HepG2 (cell line): Measurements from ENCODE around the gene THAP2. TPM values are rescaled to one million over a fixed set of nuclear protein-coding genes. Genes with fewer than 3 reads are reported as not detected.

Experiments
- ELF1 ChIP-seq: sonication (generic); formaldehyde crosslinking; IDR thresholded peaks from 2 replicates; pipeline ENCODE4 v1.4.0; 2020; ENCODE audit warnings: missing genetic modification reagents
- ISX ChIP-seq: sonication (generic); formaldehyde crosslinking; conservative IDR thresholded peaks from 2 replicates; pipeline ENCODE4 v1.5.0; 2020; ENCODE audit warnings: missing genetic modification reagents
- MAF1 ChIP-seq: sonication (generic); formaldehyde crosslinking; IDR thresholded peaks from 2 replicates; pipeline ENCODE4 v1.5.0; 2020; ENCODE audit warnings: missing genetic modification reagents, borderline replicate concordance
- MAZ ChIP-seq, 2 experiments: sonication (generic) in 1 of 2; formaldehyde crosslinking in 1 of 2; IDR thresholded peaks; 2 replicates each; pipeline versions ENCODE4 v1.5.0 to v1.6.1; 2012 to 2020; ENCODE audit warnings: low read depth in 2 of 2, mild to moderate bottlenecking in 2 of 2, borderline replicate concordance in 1 of 2, improper control_type of control experiment in 1 of 2, low read length in 1 of 2, missing genetic modification reagents in 1 of 2, moderate library complexity in 1 of 2
- MYNN ChIP-seq: sonication (generic); formaldehyde crosslinking; IDR thresholded peaks from 2 replicates; pipeline ENCODE4 v1.4.0; 2020; ENCODE audit warnings: mild to moderate bottlenecking, low read depth, missing genetic modification reagents
- NFKB2 ChIP-seq: sonication (generic); formaldehyde crosslinking; IDR thresholded peaks from 2 replicates; pipeline ENCODE4 v1.4.0; 2020; ENCODE audit warnings: missing genetic modification reagents, borderline replicate concordance
- SP1 ChIP-seq, 2 experiments: fragments of 450-650 bp in 1 of 2; sonication (generic) in 1 of 2; formaldehyde crosslinking in 1 of 2; IDR thresholded peaks; 2 replicates each; pipeline versions ENCODE4 v1.4.0 to v1.6.1; 2016 to 2020; ENCODE audit warnings: missing genetic modification reagents in 1 of 2
- SP4 ChIP-seq: sonication (generic); formaldehyde crosslinking; IDR thresholded peaks from 2 replicates; pipeline ENCODE4 v1.8.1; 2023; ENCODE audit warnings: mild to moderate bottlenecking, missing genetic modification reagents
- TP53 ChIP-seq: sonication (generic); formaldehyde crosslinking; conservative IDR thresholded peaks from 2 replicates; pipeline ENCODE4 v1.4.0; 2020; ENCODE audit warnings: missing genetic modification reagents
- ZNF350 ChIP-seq: sonication (generic); formaldehyde crosslinking; IDR thresholded peaks from 2 replicates; pipeline ENCODE4 v1.4.0; 2020; ENCODE audit warnings: mild to moderate bottlenecking, low read depth, missing genetic modification reagents, borderline replicate concordance
- ZNF44 ChIP-seq: sonication (generic); formaldehyde crosslinking; IDR thresholded peaks from 2 replicates; pipeline ENCODE4 v1.5.1; 2020; ENCODE audit warnings: mild to moderate bottlenecking, missing genetic modification reagents
- ZNF577 ChIP-seq: sonication (generic); formaldehyde crosslinking; IDR thresholded peaks from 2 replicates; pipeline ENCODE4 v1.4.0; 2020; ENCODE audit warnings: mild to moderate bottlenecking, low read depth, missing genetic modification reagents, borderline replicate concordance
- ZNF674 ChIP-seq: sonication (generic); formaldehyde crosslinking; IDR thresholded peaks from 2 replicates; pipeline ENCODE4 v1.5.0; 2020; ENCODE audit warnings: low read depth, mild to moderate bottlenecking, missing genetic modification reagents
- polyA plus RNA-seq, 8 experiments: library from polyadenylated mRNA; depleted of rRNA in 3 of 8; stranded (reverse) in 7 of 8; unstranded in 1 of 8; fragments of >200 nt; fragmentation: Illumina TruSeq in 4 of 8; extraction: Trizol in 4 of 8; gene quantifications; 2 replicates each; pipeline versions ENCODE4 v1.2.1 to v1.2.3, GENCODE V29; 2011 to 2016; ENCODE audit warnings: low read depth in 4 of 8, missing spikeins in 1 of 8, mixed read lengths in 1 of 8; ENCODE audit not compliant: insufficient read depth in 1 of 8
- total RNA-seq, 5 experiments: library from RNA; depleted of rRNA; stranded (reverse); fragments of >200 nt; fragmentation: Illumina TruSeq; extraction: Trizol; gene quantifications; 2 replicates each; pipeline ENCODE4 v1.2.3, GENCODE V29; 2016; ENCODE audit warnings: low read depth in 1 of 5
- TF ChIP-seq, protein P1 (sequence below): sonication (generic); formaldehyde crosslinking; IDR thresholded peaks from 2 replicates; pipeline ENCODE4 v1.4.0; 2020; ENCODE audit warnings: mild to moderate bottlenecking, missing genetic modification reagents
- TF ChIP-seq, protein P2 (sequence below): sonication (generic); formaldehyde crosslinking; IDR thresholded peaks from 2 replicates; pipeline ENCODE4 v1.8.0; 2022; ENCODE audit warnings: mild to moderate bottlenecking, missing genetic modification reagents, moderate library complexity
- TF ChIP-seq, protein P3 (sequence below): sonication (generic); formaldehyde crosslinking; IDR thresholded peaks from 2 replicates; pipeline ENCODE4 v1.9.0; 2022; ENCODE audit warnings: low read depth, missing genetic modification reagents

The THAP2 gene
- total and polyA plus RNA-seq, 2 of the 13 experiments (the other 11 are each of a cell fraction or from before 2014, with no cell fraction given): 5.2 to 6.2 TPM

DNA sequence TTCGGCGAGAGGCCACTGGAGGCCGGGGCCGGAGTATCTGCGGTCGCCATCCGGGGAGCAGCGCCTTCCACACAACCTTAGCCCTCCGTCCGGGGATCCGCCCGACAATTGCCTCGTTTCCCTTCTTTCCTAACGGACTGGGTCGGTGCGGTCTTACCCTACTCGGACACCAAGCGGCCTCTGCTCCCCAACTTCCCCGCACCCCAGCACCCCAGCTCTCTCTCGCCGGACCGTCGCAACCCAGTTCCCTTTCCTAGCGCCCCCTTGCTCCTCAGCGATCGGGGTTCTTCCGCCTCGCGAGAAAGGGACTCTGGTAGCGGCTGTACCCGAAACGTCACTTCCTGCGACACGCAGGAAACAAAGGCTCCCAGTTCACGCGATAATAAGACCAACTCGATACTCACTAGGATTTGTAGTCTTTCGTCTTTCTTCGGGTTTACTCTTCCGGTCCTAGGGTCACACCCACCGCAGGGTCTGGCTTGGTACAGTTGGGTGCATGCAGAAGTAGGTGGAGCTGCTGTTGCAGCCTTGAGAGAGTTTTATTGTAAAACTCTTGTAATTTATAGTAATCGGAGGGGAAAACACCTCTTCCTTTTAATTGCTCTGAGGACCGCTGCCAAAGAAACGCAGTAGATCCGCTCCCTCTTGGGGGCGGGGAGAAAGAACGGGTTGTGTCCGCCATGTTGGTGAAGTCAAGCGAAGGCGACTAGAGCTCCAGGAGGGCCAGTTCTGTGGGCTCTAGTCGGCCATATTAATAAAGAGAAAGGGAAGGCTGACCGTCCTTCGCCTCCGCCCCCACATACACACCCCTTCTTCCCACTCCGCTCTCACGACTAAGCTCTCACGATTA is at the start of gene THAP2, which contains the start of gene ZFC3H1 (continued):
- TF ChIP-seq NFKB2 (CRISPR knock-in tag): no peak
- TF ChIP-seq ZNF577 (CRISPR knock-in tag): no peak
- 0 out of 2 replicates have a peak, but pooled peaks have one; percentile 12 for TF ChIP-seq TP53 (CRISPR knock-in tag)
- no peak for TF ChIP-seq ZNF674 (CRISPR knock-in tag)
- no peak for TF ChIP-seq SP1 (IDR thresholded peaks at IDR 0.05)
- peak; percentile 66; the same call in 1 of the 2 replicates for TF ChIP-seq SP1 (CRISPR knock-in tag; IDR thresholded peaks at IDR 0.05)
- peak; percentile 74; the same call in 1 of the 2 replicates for TF ChIP-seq ZNF44 (CRISPR knock-in tag)
- TF ChIP-seq, protein P1, sequence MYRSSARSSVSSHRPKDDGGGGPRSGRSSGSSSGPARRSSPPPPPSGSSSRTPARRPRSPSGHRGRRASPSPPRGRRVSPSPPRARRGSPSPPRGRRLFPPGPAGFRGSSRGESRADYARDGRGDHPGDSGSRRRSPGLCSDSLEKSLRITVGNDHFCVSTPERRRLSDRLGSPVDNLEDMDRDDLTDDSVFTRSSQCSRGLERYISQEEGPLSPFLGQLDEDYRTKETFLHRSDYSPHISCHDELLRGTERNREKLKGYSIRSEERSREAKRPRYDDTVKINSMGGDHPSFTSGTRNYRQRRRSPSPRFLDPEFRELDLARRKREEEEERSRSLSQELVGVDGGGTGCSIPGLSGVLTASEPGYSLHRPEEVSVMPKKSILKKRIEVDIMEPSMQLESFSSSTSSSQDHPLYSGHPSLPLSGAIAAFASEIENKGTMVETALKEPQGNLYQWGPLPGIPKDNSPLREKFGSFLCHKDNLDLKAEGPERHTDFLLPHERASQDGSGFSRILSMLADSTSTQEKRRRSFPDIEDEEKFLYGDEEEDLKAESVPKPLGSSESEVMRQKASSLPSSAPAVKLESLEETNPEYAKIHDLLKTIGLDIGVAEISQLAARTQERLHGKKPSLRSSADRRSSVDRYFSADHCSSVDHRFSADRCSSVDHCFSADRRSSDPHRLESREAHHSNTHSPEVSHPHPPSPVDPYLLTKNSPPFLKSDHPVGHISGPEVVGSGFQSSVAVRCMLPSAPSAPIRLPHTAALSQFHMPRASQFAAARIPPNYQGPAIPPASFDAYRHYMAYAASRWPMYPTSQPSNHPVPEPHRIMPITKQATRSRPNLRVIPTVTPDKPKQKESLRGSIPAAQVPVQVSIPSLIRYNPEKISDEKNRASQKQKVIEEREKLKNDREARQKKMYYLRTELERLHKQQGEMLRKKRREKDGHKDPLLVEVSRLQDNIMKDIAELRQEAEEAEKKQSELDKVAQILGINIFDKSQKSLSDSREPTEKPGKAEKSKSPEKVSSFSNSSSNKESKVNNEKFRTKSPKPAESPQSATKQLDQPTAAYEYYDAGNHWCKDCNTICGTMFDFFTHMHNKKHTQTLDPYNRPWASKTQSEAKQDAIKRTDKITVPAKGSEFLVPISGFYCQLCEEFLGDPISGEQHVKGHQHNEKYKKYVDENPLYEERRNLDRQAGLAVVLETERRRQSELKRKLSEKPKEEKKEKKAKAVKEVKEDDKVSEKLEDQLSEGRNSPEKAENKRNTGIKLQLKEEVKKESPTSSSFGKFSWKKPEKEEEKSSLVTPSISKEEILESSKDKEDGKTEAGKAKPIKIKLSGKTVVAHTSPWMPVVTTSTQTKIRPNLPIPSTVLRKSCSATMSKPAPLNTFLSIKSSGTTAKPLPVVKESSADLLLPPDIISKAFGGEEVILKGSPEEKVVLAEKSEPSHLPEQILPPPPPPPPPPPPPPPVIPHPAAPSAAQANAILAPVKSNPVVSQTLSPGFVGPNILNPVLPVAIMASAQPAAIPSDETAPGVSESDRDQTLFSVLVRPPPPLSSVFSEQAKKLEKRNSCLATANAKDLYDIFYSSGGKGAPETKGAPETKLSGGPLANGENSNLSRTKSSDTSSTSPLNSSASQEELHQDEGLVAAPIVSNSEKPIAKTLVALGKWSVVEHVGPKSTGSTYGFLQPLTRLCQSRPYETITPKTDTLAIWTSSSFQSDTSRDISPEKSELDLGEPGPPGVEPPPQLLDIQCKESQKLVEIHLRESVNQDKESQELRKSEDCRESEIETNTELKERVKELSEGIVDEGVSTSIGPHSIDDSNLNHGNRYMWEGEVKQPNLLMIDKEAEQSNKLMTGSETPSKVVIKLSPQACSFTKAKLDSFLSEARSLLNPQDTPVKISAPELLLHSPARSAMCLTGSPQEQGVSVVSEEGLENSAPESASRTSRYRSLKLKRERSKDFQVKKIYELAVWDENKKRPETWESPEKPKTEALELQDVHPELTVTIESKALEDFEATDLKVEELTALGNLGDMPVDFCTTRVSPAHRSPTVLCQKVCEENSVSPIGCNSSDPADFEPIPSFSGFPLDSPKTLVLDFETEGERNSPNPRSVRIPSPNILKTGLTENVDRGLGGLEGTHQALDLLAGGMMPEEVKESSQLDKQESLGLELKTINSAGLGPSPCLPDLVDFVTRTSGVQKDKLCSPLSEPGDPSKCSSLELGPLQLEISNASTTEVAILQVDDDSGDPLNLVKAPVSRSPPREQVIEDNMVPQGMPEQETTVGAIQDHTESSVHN (CRISPR knock-in tag): no peak; the same call in 1 of the 2 replicates
- TF ChIP-seq MYNN: no peak
- TF ChIP-seq MAZ (IDR thresholded peaks at IDR 0.05; ENCODE audit: borderline replicate concordance, low read depth, low read length): no peak
- no peak; the same call in 1 of the 2 replicates for TF ChIP-seq MAZ (CRISPR knock-in tag; IDR thresholded peaks at IDR 0.05; ENCODE audit: low read depth)
- TF ChIP-seq, protein P2, sequence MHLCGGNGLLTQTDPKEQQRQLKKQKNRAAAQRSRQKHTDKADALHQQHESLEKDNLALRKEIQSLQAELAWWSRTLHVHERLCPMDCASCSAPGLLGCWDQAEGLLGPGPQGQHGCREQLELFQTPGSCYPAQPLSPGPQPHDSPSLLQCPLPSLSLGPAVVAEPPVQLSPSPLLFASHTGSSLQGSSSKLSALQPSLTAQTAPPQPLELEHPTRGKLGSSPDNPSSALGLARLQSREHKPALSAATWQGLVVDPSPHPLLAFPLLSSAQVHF: no peak
- peak; percentile 40 for TF ChIP-seq ZNF350 (CRISPR knock-in tag)
- TF ChIP-seq ISX (CRISPR knock-in tag): no peak
- TF ChIP-seq ELF1: peak; percentile 93
- peak; percentile 65; the same call in 1 of the 2 replicates for TF ChIP-seq MAF1 (CRISPR knock-in tag)
- no peak for TF ChIP-seq SP4 (CRISPR knock-in tag)
- TF ChIP-seq, protein P3, sequence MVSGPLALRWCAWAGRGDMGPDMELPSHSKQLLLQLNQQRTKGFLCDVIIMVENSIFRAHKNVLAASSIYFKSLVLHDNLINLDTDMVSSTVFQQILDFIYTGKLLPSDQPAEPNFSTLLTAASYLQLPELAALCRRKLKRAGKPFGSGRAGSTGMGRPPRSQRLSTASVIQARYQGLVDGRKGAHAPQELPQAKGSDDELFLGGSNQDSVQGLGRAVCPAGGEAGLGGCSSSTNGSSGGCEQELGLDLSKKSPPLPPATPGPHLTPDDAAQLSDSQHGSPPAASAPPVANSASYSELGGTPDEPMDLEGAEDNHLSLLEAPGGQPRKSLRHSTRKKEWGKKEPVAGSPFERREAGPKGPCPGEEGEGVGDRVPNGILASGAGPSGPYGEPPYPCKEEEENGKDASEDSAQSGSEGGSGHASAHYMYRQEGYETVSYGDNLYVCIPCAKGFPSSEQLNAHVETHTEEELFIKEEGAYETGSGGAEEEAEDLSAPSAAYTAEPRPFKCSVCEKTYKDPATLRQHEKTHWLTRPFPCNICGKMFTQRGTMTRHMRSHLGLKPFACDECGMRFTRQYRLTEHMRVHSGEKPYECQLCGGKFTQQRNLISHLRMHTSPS (CRISPR knock-in tag): no peak
